Activated T-cell treated with anti-CD3 and anti-CD28 coated beads, Interleukin-2, amount 50 U/mL, for 1 hour (primary cell): Measurements from ENCODE around the gene TMEM121.

Experiments used
- DNase-seq: peaks from one replicate; pipeline ENCODE4 v3.0.0-alpha.2; 2020

The TMEM121 gene

GRCh38 chr14:105525861-105526775 is at the start of gene TMEM121:
TSS of gene TMEM121 (plus strand) at chr14:105526583. CDS start at chr14:105528835, 2,252 bp downstream.
- peak; percentile 53 for DNase-seq

DNA sequence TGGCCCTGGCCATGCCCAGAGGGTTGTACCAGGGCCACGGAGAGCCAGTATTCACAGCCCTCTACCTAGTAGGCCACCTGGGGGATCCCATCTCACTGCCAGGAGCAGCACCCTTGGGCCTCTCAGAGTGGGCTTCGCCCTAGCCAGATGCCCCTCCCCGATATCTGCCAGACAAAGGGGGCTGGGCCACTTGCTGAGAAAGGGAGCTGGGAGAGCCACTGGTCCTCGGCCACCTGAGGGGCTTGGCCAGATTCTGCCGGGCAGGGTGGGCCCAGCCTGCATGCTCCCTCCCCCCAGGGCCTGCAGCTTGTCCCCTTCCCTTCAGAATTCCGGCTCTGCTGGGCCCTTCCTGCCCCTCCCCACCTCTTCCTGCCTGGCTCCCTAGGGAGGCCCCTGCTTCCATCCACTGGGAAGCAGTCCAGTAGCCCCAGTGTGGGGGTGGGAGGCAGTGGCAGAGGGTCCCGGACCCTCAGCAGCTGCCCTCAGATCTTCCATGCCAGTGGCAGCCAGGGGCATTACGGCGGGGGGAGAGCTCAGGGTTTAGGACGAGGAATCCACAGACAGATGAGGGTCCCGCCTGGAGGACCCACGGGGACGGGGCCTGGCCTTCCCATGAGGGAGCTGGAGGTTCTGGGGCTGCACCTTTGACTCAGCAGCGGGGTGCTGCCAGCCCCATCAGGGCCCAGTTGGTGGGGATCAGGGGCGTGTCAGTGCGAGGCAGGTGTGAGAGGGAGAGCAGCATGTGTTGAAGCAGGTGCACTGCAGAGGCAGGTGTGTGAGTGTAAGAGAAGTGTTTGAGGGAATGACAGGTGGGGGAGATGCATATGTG is 49.3 kb upstream of the TMEM121 start:
- no peak for DNase-seq

DNA sequence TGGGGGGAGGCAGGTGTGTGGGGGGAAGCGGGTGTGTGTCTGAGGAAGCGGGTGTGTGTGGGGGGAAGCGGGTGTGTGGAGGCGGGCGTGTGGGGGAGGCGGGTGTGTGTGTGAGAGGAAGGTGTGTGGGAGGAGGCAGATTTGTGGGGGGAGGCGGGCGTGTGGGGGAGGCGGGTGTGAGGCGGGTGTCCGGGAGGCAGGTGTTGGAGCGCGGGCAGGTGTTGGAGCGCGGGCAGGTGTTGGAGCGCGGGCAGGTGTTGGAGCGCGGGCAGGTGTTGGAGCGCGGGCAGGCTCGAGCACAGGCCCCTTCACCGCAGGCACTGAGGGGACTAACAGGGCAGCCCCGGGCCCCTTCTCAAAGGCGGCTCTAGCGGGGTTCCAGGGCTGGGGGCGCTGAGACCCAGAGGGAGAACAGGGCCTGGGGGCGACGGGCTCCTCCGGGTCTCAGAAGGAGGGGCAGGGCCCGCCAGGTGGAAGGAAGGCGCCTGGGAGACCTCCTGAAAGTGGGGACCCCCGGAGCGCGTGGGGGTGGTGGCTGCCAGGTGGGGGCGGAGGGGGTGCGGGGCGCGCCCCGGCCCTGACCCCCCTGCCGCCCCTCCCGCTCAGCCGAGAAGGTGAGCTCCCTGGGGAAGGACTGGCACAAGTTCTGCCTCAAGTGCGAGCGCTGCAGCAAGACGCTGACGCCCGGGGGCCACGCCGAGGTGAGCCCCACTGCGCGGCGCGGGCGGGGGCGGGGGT is 48.6 kb upstream of the TMEM121 start:
- DNase-seq = peak; percentile 60

DNA sequence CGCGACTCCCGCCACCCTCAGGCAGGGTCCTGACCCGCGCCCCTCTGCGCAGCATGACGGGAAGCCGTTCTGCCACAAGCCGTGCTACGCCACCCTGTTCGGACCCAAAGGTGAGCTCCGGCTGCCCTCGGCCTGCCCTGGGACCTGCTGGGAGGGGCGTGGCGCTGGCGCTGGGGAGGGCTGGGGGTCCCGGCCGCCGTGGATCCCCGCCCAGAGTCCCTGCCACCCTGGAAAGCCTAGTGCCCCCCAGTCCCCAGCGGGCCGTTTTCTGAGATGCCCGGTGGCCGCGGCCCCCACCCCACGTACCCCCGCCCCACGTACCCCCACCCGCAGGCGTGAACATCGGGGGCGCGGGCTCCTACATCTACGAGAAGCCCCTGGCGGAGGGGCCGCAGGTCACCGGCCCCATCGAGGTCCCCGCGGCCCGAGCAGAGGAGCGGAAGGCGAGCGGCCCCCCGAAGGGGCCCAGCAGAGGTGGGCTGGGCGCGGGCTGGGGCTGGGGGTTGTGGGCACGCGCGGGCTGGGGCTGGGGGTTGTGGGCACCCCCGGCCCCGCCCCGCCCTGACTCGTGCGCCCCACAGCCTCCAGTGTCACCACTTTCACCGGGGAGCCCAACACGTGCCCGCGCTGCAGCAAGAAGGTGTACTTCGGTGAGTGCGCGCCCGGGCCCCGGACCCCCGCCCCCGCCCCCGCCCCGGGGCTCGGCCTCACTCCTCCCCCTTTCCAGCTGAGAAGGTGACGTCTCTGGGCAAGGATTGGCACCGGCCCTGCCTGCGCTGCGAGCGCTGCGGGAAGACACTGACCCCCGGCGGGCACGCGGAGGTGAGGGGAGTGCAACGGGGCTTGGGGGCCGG is 47.8 kb upstream of the TMEM121 start:
- DNase-seq = no peak

DNA sequence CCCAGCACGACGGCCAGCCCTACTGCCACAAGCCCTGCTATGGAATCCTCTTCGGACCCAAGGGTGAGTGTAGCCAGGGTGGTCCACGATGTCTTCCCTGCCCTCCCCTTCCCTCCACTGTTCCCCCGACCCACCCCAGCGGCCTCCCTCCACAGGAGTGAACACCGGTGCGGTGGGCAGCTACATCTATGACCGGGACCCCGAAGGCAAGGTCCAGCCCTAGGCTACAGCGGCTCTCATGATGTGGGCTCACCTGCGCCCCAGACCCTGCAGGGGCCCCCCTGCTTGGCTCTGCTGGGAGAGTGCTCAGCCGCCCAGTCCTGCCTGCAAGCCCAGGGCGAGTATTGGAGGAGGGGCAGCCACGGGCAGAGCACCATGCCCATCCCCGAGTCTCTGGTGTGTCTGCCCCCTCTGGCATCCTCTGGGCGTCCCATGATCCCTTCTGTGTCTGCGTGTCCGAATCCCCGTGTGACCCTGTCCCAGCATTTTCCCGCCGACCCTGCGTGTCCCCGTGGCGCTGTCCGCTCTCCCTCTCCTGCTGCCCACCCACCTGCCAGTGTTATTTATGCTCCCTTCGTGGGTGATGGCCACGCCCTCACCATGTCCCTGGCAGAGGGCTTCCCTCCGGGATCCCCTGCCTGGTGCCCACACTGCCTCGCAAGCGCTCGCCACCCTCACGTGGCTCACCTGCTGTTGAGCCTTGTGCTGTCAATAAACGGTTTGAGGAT is 46.8 kb upstream of the TMEM121 start:
- no peak for DNase-seq

GRCh38 chr14:105480199-105480746 is 46.1 kb upstream of the TMEM121 start:
- DNase-seq = no peak

DNA sequence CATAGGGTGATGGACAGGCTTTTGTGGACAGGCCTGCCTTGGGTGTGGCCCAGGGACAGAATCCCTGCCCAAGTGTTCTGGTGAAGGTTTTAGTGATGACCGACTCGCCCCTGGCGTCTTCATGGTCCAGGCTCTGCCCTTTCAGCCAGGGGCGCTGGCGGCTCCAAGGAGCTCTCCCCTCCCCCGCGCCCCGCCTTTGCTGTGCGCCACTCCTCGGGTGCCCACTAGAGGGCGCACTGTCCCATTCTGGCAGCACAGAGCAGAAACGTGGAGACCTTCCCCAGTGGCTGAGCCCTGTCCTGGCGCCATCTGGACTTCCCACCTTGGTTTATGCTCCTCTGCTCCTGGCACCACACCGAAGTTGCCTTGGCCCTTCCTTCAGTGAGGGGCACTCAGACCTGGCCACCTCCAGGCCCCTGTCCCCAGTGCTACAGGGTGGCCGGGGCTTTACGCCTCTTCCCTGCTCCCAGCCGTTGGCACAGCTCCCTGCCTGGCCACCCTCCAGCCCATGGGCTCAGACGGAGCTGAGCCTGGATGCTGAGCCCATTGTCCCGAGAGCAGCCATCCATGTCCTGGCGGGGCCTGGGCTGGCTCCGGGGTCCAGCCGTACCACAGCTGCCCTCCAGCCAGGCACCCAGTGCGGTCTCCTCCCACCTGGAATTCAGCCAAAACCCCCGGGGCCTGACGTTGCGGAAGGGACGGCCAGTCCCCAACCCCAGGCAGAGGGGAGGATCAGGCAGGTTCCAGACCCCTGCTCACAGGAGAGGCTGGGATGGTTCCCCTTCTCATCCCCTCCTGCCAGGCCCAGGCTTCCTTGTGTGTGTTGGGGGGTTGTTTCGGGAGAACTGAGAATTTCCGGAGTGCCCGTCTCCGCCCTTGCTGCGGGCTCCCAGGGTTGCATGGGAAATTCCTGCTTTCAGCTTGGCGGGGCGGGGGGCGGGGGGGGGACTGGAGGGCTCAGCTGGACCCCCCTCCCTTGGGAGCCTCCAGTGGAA is 45.3 kb upstream of the TMEM121 start:
- peak; percentile 96 for DNase-seq

DNA sequence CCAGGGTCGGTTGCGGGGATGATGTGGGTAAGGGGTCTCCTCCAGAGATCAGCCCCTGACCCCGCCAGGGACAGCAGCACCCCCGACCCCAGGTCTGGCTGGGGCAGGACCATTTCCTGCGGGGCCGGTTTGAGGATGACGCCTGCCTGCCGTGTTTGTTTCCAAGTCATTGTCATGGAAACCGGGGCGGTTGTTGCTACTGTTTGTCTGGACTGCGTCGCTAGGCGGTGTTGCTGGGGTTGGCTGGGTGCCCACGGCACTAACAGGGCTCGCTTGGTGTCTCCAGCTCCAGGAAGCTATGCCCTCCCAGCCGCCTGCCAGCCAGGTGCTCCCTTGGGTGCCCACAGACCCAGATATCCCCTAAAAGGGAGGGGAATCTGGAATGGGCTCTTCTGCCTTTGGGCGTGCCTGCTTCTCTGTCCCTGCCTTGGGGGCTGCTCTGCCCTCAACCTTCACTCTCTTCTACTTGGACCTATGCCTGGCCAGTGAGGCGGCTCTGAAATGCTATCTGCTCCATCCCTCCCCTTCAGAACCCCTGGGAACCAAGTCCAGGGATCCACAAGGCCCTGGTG is 44.4 kb upstream of the TMEM121 start:
- peak; percentile 92 for DNase-seq

GRCh38 chr14:105482486-105483110 is 43.8 kb upstream of the TMEM121 start:
- no peak for DNase-seq

GRCh38 chr14:105483300-105484068 is 42.9 kb upstream of the TMEM121 start:
- no peak for DNase-seq

GRCh38 chr14:105484069-105484996 is 42.0 kb upstream of the TMEM121 start:
- peak; percentile 79 for DNase-seq

- no peak for DNase-seq
These were observed 41.4 kb upstream of the TMEM121 start for GRCh38 chr14:105484997-105485393.

- DNase-seq = peak; percentile 60
These were observed 40.6 kb upstream of the TMEM121 start for GRCh38 chr14:105485739-105486162.

GRCh38 chr14:105486163-105486973 is 40.0 kb upstream of the TMEM121 start, which contains the start of gene CRIP1:
TSS of gene CRIP1 (plus strand) at chr14:105486886. CDS start at chr14:105487260, 374 bp downstream.
- DNase-seq = no peak

DNA sequence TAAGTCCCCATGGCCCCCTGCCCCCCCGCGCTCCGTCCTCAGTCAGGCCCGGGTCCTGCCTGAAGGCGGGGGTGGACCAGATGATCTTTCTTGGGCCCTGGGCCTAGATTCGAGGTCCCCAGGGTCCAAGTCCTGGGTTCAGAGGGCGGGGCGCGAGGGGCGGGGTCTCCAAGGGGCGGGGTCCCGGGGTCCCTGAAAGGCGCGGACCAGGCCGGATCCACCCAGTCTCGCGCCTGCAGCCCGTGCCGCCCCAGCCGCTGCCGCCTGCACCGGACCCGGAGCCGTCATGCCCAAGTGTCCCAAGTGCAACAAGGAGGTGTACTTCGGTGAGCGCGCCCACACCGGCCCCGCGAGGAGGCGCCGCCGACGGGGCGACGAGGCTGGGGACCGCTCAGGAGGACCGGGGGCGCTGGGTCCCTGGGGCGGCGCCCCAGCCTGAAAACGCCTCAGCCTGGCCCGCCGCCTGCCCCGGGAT is 39.4 kb upstream of the TMEM121 start:
- DNase-seq = peak; percentile 77
